HCT116 (cell line): ENCODE data around the gene NOBOX. TPM values are rescaled to one million over a fixed set of nuclear protein-coding genes. Genes with fewer than 3 reads are reported as not detected.

ENCODE experiments used
- ATAC-seq: fragments of 200-7000 bp; cut with Tn5 transposase; 2 replicates; pipeline ENCODE4 v1.9.1; 2020; ENCODE audit warnings: mild to moderate bottlenecking, moderate library complexity
- BruUV-seq: library from RNA; stranded (reverse); fragments of 400-500 nt; replicated peaks from 2 replicates; lab custom pipeline; 2021; lab: Mats Ljungman, UMichigan
- CTCF ChIA-PET: fragments of 300-600 bp; sonication (Branson Sonifier 250); formaldehyde crosslinking; loops from one replicate; lab custom pipeline; 2021; ENCODE audit warnings: antibody characterized with exemption; lab: Charles Lee
- POLR2A ChIA-PET: fragments of 300-600, 350-600 bp; sonication (Branson Sonifier 250); formaldehyde crosslinking; loops from one replicate; lab custom pipeline; 2021; ENCODE audit warnings: antibody characterized with exemption; lab: Charles Lee
- RAD21 ChIA-PET, 2 experiments: fragments of 300-600 bp; sonication (Branson Sonifier 250); formaldehyde crosslinking; loops; one replicate each; lab custom pipeline; 2023; ENCODE audit warnings: low total read pairs in 2 of 2; ENCODE audit not compliant: uncharacterized antibody in 2 of 2, unreplicated experiment in 2 of 2, low non-redundant PET in 1 of 2; lab: Charles Lee
- DNase-seq: peaks from one replicate; pipeline ENCODE4 v3.0.0-alpha.2; 2010; ENCODE audit warnings: low read depth, low spot score
- H2AFZ ChIP-seq: fragments of 200-600 bp; shearing (Covaris generic), sonication (generic); 2 replicates; pipeline ENCODE4 v1.6.1; 2017; ENCODE audit warnings: low read depth, mixed run types, mixed read lengths, antibody characterized with exemption, low read length; ENCODE audit not compliant: poor library complexity, severe bottlenecking
- H3K27ac ChIP-seq: 2 replicates; pipeline ENCODE4 v1.5.1; 2012; ENCODE audit warnings: low read depth, low read length
- H3K27me3 ChIP-seq: fragments of 200-600 bp; sonication (generic); 2 replicates; pipeline ENCODE4 v1.6.1; 2016; ENCODE audit warnings: mixed run types, low read length, mixed read lengths; ENCODE audit not compliant: insufficient read depth
- H3K36me3 ChIP-seq, 2 experiments: fragments of 200-500 bp in 1 of 2; fragments of 200-600 bp in 1 of 2; sonication (Bioruptor generic) in 1 of 2; sonication (generic) in 1 of 2; 2 replicates each; pipeline versions ENCODE4 v1.5.1 to v1.6.1; 2014 to 2016; ENCODE audit warnings: low read length in 2 of 2, inconsistent platforms in 1 of 2, mixed read lengths in 1 of 2, mixed run types in 1 of 2; ENCODE audit not compliant: insufficient read depth in 2 of 2, control insufficient read depth in 1 of 2
- H3K4me1 ChIP-seq, 2 experiments: fragments of 200-600 bp in 1 of 2; sonication (generic) in 1 of 2; 2 replicates each; pipeline versions ENCODE4 v1.5.1 to v1.6.1; 2012 to 2017; ENCODE audit warnings: low read length in 2 of 2, inconsistent platforms in 1 of 2, mild to moderate bottlenecking in 1 of 2, mixed read lengths in 1 of 2, mixed run types in 1 of 2, moderate library complexity in 1 of 2; ENCODE audit not compliant: insufficient read depth in 2 of 2, control insufficient read depth in 1 of 2
- H3K4me2 ChIP-seq: fragments of 200-600 bp; sonication (generic); 2 replicates; pipeline ENCODE4 v1.6.1; 2017; ENCODE audit warnings: mixed run types, low read length, mixed read lengths
- H3K4me3 ChIP-seq, 2 experiments: fragments of 200-600 bp in 1 of 2; sonication (generic) in 1 of 2; replicated peaks in 1 of 2; 2 replicates each; pipeline ENCODE4 v1.5.1; 2011 to 2016; ENCODE audit warnings: low read length in 2 of 2, control low read depth in 1 of 2, low read depth in 1 of 2, mild to moderate bottlenecking in 1 of 2, mixed read lengths in 1 of 2, mixed run types in 1 of 2
- H3K79me2 ChIP-seq: fragments of 200-600 bp; sonication (generic); 2 replicates; pipeline ENCODE4 v1.6.1; 2017; ENCODE audit warnings: mild to moderate bottlenecking, mixed run types, low read length, moderate library complexity, mixed read lengths; ENCODE audit not compliant: insufficient read depth
- H3K9ac ChIP-seq: fragments of 200-600 bp; sonication (generic); 2 replicates; pipeline ENCODE4 v1.6.1; 2016; ENCODE audit warnings: low read length, mixed read lengths
- H3K9me2 ChIP-seq: fragments of 200-600 bp; sonication (generic), shearing (Covaris generic); 2 replicates; pipeline ENCODE4 v1.6.1; 2017; ENCODE audit warnings: mixed run types, mild to moderate bottlenecking, moderate library complexity; ENCODE audit not compliant: insufficient read depth
- H3K9me3 ChIP-seq, 2 experiments: fragments of 200-500 bp in 1 of 2; fragments of 200-600 bp in 1 of 2; sonication (Bioruptor generic) in 1 of 2; sonication (generic) in 1 of 2; 2 replicates each; pipeline ENCODE4 v1.6.1; 2014 to 2017; ENCODE audit warnings: low read length in 2 of 2, mixed read lengths in 2 of 2, inconsistent platforms in 1 of 2, low read depth in 1 of 2, mild to moderate bottlenecking in 1 of 2, mixed run types in 1 of 2, moderate library complexity in 1 of 2; ENCODE audit not compliant: control insufficient read depth in 1 of 2, insufficient read depth in 1 of 2
- H4K20me1 ChIP-seq: fragments of 200-600 bp; sonication (generic), shearing (Covaris generic); 2 replicates; pipeline ENCODE4 v1.6.1; 2017; ENCODE audit warnings: mixed run types, mild to moderate bottlenecking, moderate library complexity; ENCODE audit not compliant: insufficient read depth
- CBX3 ChIP-seq: IDR thresholded peaks from 2 replicates; pipeline ENCODE4 v1.6.1; 2012; ENCODE audit warnings: low read depth
- EGR1 ChIP-seq: IDR thresholded peaks from 2 replicates; pipeline ENCODE4 v1.6.1; 2012; ENCODE audit warnings: low read depth
- EZH2 ChIP-seq: fragments of 200-600 bp; sonication (generic); IDR thresholded peaks from 2 replicates; pipeline ENCODE4 v1.6.1; 2017; ENCODE audit warnings: antibody characterized with exemption, mixed run types
- EZH2phosphoT487 ChIP-seq: fragments of 200-600 bp; IDR thresholded peaks from 2 replicates; pipeline ENCODE4 v1.6.1; 2018; ENCODE audit warnings: antibody characterized with exemption, borderline replicate concordance
- JUND ChIP-seq: IDR thresholded peaks from 2 replicates; pipeline ENCODE4 v1.6.1; 2012
- POLR2A ChIP-seq: IDR thresholded peaks from 2 replicates; pipeline ENCODE4 v1.7.0; 2011; ENCODE audit warnings: borderline replicate concordance; ENCODE audit not compliant: insufficient read depth, insufficient read length; ENCODE audit errors: extremely low read depth
- TCF7L2 ChIP-seq: IDR thresholded peaks from 2 replicates; pipeline ENCODE4 v1.7.0; 2011; ENCODE audit warnings: borderline replicate concordance, inconsistent platforms; ENCODE audit not compliant: insufficient read depth, insufficient read length; ENCODE audit errors: extremely low read depth
- YY1 ChIP-seq: IDR thresholded peaks from 2 replicates; pipeline ENCODE4 v1.6.1; 2011; ENCODE audit warnings: low read length, low read depth, moderate library complexity, mild to moderate bottlenecking; ENCODE audit not compliant: insufficient replicate concordance; ENCODE audit errors: extremely low read depth
- ZFX ChIP-seq: fragments of 450-650 bp; IDR thresholded peaks from 2 replicates; pipeline ENCODE4 v1.6.1; 2017
- ZNF274 ChIP-seq: fragments of 200-500 bp; sonication (Bioruptor generic); IDR thresholded peaks from 2 replicates; pipeline ENCODE4 v1.6.1; 2014; ENCODE audit warnings: mild to moderate bottlenecking, low read depth, low read length, inconsistent platforms
- intact Hi-C: fragments of 100-400 bp; cut with micrococcal nuclease; formaldehyde crosslinking; loops from 2 replicates; pipeline ENCODE4 v1.10.0; 2022
- total RNA-seq: library from RNA; stranded (reverse); gene quantifications from one replicate; pipeline ENCODE4 v1.2.1, GENCODE V29; 2021; ENCODE audit not compliant: unreplicated experiment
- TF ChIP-seq, protein P1 (sequence below), 3 experiments: fragments of 200-600 bp in 1 of 3; sonication (generic) in 1 of 3; IDR thresholded peaks in 2 of 3; conservative IDR thresholded peaks in 1 of 3; 2 replicates each; pipeline ENCODE4 v1.5.1; 2012 to 2017; ENCODE audit warnings: low read depth in 2 of 3, low read length in 2 of 3, antibody characterized with exemption in 1 of 3, borderline replicate concordance in 1 of 3, control low read depth in 1 of 3, mild to moderate bottlenecking in 1 of 3, mixed read lengths in 1 of 3, mixed run types in 1 of 3, moderate library complexity in 1 of 3; ENCODE audit not compliant: insufficient read depth in 1 of 3
- TF ChIP-seq, protein P2 (sequence below): IDR thresholded peaks from 2 replicates; pipeline ENCODE4 v1.6.1; 2011; ENCODE audit warnings: mild to moderate bottlenecking, low read length, moderate library complexity; ENCODE audit not compliant: insufficient replicate concordance; ENCODE audit errors: extremely low read depth
- TF ChIP-seq, protein P3 (sequence below): IDR thresholded peaks from 2 replicates; pipeline ENCODE4 v1.6.1; 2012; ENCODE audit warnings: low read depth

Gene NOBOX
- total RNA-seq, 1 experiment from 2014 or later, result not detected

DNA sequence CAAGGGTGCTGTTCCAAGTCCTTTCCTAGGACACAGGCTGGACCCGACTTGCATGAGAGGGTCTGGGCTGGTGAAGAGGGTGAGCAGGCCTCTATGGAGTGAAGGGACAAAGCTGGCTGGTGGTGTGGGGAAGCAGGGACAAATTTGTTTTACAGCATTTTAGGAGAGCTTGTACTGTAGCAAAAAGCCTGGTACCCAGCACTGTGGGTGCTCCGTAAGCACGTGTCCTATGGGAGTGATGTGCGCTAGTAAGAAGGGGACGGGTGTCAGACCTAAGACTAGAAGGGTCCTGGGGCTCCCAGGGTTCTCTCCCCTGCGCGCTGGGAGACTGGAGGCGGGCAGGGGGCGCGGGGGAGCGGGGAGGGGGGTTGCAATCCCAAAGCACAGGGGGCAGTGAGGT lies 391 bp downstream of the NOBOX start (continued):
- TF ChIP-seq EZH2phosphoT487 (no peak), YY1 (no peak), EZH2 (no peak), ZNF274 (no peak), POLR2A (no peak)
- TF ChIP-seq, protein P1, sequence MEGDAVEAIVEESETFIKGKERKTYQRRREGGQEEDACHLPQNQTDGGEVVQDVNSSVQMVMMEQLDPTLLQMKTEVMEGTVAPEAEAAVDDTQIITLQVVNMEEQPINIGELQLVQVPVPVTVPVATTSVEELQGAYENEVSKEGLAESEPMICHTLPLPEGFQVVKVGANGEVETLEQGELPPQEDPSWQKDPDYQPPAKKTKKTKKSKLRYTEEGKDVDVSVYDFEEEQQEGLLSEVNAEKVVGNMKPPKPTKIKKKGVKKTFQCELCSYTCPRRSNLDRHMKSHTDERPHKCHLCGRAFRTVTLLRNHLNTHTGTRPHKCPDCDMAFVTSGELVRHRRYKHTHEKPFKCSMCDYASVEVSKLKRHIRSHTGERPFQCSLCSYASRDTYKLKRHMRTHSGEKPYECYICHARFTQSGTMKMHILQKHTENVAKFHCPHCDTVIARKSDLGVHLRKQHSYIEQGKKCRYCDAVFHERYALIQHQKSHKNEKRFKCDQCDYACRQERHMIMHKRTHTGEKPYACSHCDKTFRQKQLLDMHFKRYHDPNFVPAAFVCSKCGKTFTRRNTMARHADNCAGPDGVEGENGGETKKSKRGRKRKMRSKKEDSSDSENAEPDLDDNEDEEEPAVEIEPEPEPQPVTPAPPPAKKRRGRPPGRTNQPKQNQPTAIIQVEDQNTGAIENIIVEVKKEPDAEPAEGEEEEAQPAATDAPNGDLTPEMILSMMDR (IDR thresholded peaks at IDR 0.05 in 2 of 3, conservative IDR thresholded peaks at IDR 0.05 in 1 of 3; ENCODE audit: borderline replicate concordance in 1 of 3, insufficient read depth in 1 of 3, low read depth in 2 of 3, low read length in 2 of 3), result no peak

DNA sequence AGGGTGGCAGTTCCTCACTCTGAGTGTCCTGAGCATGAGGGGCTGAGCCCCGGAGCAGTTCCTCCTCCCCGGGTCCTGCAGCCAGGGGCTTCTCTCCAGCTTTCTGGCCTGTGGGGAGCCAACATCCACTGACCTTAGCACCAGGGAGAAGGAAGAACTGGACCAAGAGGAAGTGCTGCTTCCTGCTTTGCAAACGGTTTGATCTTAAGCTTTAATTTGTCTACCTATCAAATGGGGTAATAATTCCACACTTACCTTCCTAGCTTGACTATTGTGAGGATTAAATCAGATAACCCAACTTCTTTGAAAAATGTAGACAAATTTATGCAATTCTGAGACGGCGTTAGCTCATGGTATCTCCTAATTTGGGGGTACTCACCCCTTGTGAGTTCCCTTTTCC lies 2.0 kb downstream of the NOBOX start:
- no peaks in the 10 kb centered on the region for H3K4me1 ChIP-seq
- ATAC-seq, result no peak
- CTCF ChIA-PET, result no interaction called here
- H3K9me3 ChIP-seq, result no peaks in the 10 kb centered on the region
- no peak overlapping the region for H2AFZ ChIP-seq
- no TSS peak for BruUV-seq
- RAD21 ChIA-PET, result no interaction called here
- intact Hi-C loops, result no loop called here
- H3K4me3 ChIP-seq, result no peak overlapping the region
- no peaks in the 10 kb centered on the region for H3K36me3 ChIP-seq
- POLR2A ChIA-PET, result no interaction called here
- H3K9me2 ChIP-seq, result no peaks in the 10 kb centered on the region
- H3K4me2 ChIP-seq, result no peak overlapping the region
- H4K20me1 ChIP-seq, result no peaks in the 10 kb centered on the region
- no peak for DNase-seq
- 0 out of 2 replicates have a peak, but pooled peaks cover 3% of the 10 kb centered on the region for H3K27me3 ChIP-seq
- H3K9ac ChIP-seq, result no peak overlapping the region
- no peak overlapping the region for H3K27ac ChIP-seq
- TF ChIP-seq, protein P2, sequence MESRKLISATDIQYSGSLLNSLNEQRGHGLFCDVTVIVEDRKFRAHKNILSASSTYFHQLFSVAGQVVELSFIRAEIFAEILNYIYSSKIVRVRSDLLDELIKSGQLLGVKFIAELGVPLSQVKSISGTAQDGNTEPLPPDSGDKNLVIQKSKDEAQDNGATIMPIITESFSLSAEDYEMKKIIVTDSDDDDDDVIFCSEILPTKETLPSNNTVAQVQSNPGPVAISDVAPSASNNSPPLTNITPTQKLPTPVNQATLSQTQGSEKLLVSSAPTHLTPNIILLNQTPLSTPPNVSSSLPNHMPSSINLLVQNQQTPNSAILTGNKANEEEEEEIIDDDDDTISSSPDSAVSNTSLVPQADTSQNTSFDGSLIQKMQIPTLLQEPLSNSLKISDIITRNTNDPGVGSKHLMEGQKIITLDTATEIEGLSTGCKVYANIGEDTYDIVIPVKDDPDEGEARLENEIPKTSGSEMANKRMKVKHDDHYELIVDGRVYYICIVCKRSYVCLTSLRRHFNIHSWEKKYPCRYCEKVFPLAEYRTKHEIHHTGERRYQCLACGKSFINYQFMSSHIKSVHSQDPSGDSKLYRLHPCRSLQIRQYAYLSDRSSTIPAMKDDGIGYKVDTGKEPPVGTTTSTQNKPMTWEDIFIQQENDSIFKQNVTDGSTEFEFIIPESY, result no peak
- TF ChIP-seq YY1, result no peak
- TF ChIP-seq, protein P1 (IDR thresholded peaks at IDR 0.05 in 2 of 3, conservative IDR thresholded peaks at IDR 0.05 in 1 of 3; ENCODE audit: borderline replicate concordance in 1 of 3, insufficient read depth in 1 of 3, low read depth in 2 of 3, low read length in 2 of 3), result no peak
- TF ChIP-seq TCF7L2, result no peak
- no peak for TF ChIP-seq EGR1
- TF ChIP-seq, protein P3, sequence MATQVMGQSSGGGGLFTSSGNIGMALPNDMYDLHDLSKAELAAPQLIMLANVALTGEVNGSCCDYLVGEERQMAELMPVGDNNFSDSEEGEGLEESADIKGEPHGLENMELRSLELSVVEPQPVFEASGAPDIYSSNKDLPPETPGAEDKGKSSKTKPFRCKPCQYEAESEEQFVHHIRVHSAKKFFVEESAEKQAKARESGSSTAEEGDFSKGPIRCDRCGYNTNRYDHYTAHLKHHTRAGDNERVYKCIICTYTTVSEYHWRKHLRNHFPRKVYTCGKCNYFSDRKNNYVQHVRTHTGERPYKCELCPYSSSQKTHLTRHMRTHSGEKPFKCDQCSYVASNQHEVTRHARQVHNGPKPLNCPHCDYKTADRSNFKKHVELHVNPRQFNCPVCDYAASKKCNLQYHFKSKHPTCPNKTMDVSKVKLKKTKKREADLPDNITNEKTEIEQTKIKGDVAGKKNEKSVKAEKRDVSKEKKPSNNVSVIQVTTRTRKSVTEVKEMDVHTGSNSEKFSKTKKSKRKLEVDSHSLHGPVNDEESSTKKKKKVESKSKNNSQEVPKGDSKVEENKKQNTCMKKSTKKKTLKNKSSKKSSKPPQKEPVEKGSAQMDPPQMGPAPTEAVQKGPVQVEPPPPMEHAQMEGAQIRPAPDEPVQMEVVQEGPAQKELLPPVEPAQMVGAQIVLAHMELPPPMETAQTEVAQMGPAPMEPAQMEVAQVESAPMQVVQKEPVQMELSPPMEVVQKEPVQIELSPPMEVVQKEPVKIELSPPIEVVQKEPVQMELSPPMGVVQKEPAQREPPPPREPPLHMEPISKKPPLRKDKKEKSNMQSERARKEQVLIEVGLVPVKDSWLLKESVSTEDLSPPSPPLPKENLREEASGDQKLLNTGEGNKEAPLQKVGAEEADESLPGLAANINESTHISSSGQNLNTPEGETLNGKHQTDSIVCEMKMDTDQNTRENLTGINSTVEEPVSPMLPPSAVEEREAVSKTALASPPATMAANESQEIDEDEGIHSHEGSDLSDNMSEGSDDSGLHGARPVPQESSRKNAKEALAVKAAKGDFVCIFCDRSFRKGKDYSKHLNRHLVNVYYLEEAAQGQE, result no peak
- TF ChIP-seq CBX3, result no peak
- TF ChIP-seq JUND, result no peak
- no peak for TF ChIP-seq ZFX
- no peaks in the 10 kb centered on the region for H3K79me2 ChIP-seq
